Esophagus squamous epithelium (tissue), 5 donors: ENCODE data around the gene KIAA0319L. TPM values are rescaled to one million over a fixed set of nuclear protein-coding genes. Genes with fewer than 3 reads are reported as not detected.

ENCODE experiments used
- DNase-seq: peaks from one replicate; lab custom pipeline; 2025; lab: John Stamatoyannopoulos, UW
- H3K27ac ChIP-seq, 4 donors: fragments of 200-600 bp; sonication (generic); one replicate each; pipeline ENCODE4 v1.5.1; 2016 to 2019; ENCODE audit warnings: mild to moderate bottlenecking in 1 of 4
- H3K27me3 ChIP-seq, 4 donors: fragments of 200-600 bp; sonication (generic); 1 replicate in 3 of 4; 2 replicates in 1 of 4; pipeline versions ENCODE4 v1.5.1 to v1.6.0; 2017 to 2021; ENCODE audit warnings: antibody characterized with exemption in 1 of 4
- H3K36me3 ChIP-seq, 3 donors: fragments of 200-600 bp; sonication (generic); one replicate each; pipeline ENCODE4 v1.5.1; 2016 to 2019
- H3K4me1 ChIP-seq, 3 donors: fragments of 200-600 bp; sonication (generic); one replicate each; pipeline ENCODE4 v1.5.1; 2017 to 2019
- H3K4me3 ChIP-seq, 4 donors: fragments of 200-600 bp; sonication (generic); 1 replicate in 3 of 4; 2 replicates in 1 of 4; pipeline ENCODE4 v1.5.1; 2016 to 2019; ENCODE audit warnings: mild to moderate bottlenecking in 2 of 4, moderate library complexity in 1 of 4
- H3K9me3 ChIP-seq, 3 donors: fragments of 200-600 bp; sonication (generic); one replicate each; pipeline ENCODE4 v1.5.1; 2016 to 2019
- CTCF ChIP-seq, 6 experiments: fragments of 450-650 bp in 4 of 6; fragments of 200-600 bp in 2 of 6; sonication (generic) in 2 of 6; IDR thresholded peaks; one replicate each; pipeline ENCODE4 v1.5.1; 2016 to 2019; ENCODE audit warnings: antibody characterized with exemption in 6 of 6, mild to moderate bottlenecking in 4 of 6, moderate library complexity in 4 of 6
- POLR2A ChIP-seq, 4 donors: fragments of 450-650 bp; IDR thresholded peaks; one replicate each; pipeline ENCODE4 v1.6.1; 2017; ENCODE audit warnings: antibody characterized with exemption in 4 of 4, mild to moderate bottlenecking in 4 of 4, moderate library complexity in 3 of 4
- WGBS, 2 donors: methylation state at CpG; one replicate each; pipeline ENCODE4 v1.1.5; 2018; 5-methylcytosine and 5-hydroxymethylcytosine counted together
- intact Hi-C: fragments of 100-400 bp; cut with DNase I; formaldehyde crosslinking; loops from one replicate; pipeline ENCODE4 v1.15.0; 2022
- total RNA-seq, 4 donors: library from RNA; depleted of rRNA; stranded (reverse); fragments of >200 nt; gene quantifications; one replicate each; pipeline ENCODE4 v1.1.0, GENCODE V29; 2016
- donor health status: DM: yes; HTN: yes; CAD: no.

KIAA0319L gene
- total RNA-seq, 4 donors from 2014 or later = 24.8 to 53.4 (median 28.4) TPM

DNA sequence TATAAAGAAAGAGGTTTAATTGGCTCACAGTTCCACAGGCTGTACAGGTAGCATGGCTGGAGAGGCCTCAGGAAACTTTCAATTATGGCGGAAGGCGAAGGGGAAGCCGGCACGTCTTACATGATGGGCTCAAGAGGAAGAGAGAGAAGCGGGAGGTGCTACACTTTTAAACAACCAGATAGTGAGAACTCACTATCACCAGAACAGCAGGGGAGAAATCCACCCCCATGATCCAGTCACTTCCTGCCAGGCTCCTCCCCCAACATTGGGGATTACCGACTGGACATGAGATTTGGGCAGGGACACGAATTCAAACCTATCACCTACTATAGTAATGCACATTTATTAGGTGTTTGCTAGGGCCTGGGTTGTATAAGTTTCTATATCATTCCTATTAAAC, 170.9 kb downstream of the KIAA0319L start:
- no peaks in the 10 kb centered on the region for H3K27me3 ChIP-seq
- no peak overlapping the region for H3K27ac ChIP-seq
- H3K4me1 ChIP-seq = no peaks in the 10 kb centered on the region
- TF ChIP-seq CTCF (IDR thresholded peaks at IDR 0.05) (no peak), POLR2A (IDR thresholded peaks at IDR 0.05) (no peak)
- no peaks in the 10 kb centered on the region for H3K9me3 ChIP-seq
- H3K4me3 ChIP-seq = no peak overlapping the region
- 90 to 95% methylated on average over 7 of the region's 7 CpGs for WGBS, 2 donors
- intact Hi-C loops = no loop called here
- peaks cover 5 to 83% (median 11%) of the 10 kb centered on the region in 3 donors for H3K36me3 ChIP-seq
- no peak for DNase-seq

Other genes with a start within 250 kb of the KIAA0319L start
- 10 to 100 TPM; 10.1 to 13.7 (median 12.1) TPM for gene NCDN, start 396 bp upstream of the KIAA0319L start, total RNA-seq
- gene TFAP2E, start 15.9 kb upstream of the KIAA0319L start, total RNA-seq = 1 to 10 TPM in 1 of 4 donors, under 1 TPM in 2, not detected in 1; 0.26 to 1.1 (median 0.38) TPM
- 10 to 100 TPM; 31.3 to 69.5 (median 39.9) TPM for gene PSMB2, start 84.1 kb upstream of the KIAA0319L start, total RNA-seq
- gene C1orf216, start 161.5 kb upstream of the KIAA0319L start, total RNA-seq = 1 to 10 TPM in 3 of 4 donors, under 1 TPM in 1; 0.53 to 4.8 (median 3.8) TPM
- gene CLSPN, start 212.6 kb upstream of the KIAA0319L start, total RNA-seq = 1 to 10 TPM; 1.3 to 9.7 (median 4.4) TPM